ENCODE results near the gene EVI5.

DNA sequence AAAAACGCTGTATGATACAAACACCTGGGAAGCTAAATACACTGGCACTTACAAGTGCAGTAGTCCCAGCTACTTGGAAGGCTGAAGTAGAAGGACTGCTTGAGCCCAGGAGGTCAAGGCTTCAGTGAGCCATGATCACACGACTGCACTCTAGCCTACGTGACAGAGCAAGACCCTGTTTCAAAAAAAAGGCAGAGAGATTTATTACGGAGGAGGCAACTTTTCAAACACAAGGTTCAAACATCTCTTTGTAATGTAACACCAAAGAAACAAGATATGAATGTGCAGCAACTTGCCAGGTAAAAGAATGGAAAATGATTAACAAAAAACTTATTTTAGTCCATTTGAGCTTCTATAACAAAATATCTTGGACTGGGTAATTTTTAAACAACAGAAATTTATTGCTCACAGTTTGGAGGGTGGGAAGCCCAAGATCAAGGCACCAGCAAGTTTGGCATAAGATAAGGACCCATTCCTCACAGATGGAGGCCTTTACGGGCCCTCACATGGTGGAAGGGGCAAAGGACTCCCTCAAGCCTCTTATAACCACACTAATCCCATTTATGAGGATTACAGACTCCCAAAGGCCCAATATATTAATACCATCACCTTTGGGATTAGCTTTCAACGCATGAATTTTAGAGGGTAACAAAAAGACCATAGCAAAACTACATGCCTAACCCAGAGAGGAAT, 73.3 kb downstream of the EVI5 start:
- TF ChIP-seq, protein P1, sequence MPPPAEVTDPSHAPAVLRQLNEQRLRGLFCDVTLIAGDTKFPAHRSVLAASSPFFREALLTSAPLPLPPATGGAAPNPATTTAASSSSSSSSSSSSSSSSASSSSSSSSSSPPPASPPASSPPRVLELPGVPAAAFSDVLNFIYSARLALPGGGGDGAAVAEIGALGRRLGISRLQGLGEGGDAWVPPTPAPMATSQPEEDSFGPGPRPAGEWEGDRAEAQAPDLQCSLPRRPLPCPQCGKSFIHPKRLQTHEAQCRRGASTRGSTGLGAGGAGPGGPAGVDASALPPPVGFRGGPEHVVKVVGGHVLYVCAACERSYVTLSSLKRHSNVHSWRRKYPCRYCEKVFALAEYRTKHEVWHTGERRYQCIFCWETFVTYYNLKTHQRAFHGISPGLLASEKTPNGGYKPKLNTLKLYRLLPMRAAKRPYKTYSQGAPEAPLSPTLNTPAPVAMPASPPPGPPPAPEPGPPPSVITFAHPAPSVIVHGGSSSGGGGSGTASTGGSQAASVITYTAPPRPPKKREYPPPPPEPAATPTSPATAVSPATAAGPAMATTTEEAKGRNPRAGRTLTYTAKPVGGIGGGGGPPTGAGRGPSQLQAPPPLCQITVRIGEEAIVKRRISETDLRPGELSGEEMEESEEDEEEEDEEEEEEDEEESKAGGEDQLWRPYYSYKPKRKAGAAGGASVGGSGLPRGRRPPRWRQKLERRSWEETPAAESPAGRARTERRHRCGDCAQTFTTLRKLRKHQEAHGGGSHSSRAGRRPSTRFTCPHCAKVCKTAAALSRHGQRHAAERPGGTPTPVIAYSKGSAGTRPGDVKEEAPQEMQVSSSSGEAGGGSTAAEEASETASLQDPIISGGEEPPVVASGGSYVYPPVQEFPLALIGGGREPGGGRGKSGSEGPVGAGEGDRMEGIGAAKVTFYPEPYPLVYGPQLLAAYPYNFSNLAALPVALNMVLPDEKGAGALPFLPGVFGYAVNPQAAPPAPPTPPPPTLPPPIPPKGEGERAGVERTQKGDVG (CRISPR knock-in tag; IDR thresholded peaks at IDR 0.05), result no peak
- TF ChIP-seq SMC3 (IDR thresholded peaks at IDR 0.05; ENCODE audit: borderline replicate concordance, low read length), result no peak
- TF ChIP-seq, protein P2, sequence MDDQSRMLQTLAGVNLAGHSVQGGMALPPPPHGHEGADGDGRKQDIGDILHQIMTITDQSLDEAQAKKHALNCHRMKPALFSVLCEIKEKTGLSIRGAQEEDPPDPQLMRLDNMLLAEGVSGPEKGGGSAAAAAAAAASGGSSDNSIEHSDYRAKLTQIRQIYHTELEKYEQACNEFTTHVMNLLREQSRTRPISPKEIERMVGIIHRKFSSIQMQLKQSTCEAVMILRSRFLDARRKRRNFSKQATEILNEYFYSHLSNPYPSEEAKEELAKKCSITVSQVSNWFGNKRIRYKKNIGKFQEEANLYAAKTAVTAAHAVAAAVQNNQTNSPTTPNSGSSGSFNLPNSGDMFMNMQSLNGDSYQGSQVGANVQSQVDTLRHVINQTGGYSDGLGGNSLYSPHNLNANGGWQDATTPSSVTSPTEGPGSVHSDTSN (IDR thresholded peaks at IDR 0.05; ENCODE audit: insufficient replicate concordance, low read depth, low read length), result no peak
- no peak for TF ChIP-seq SIN3A (IDR thresholded peaks at IDR 0.05; ENCODE audit: low read depth, low read length)
- TF ChIP-seq, protein P3, sequence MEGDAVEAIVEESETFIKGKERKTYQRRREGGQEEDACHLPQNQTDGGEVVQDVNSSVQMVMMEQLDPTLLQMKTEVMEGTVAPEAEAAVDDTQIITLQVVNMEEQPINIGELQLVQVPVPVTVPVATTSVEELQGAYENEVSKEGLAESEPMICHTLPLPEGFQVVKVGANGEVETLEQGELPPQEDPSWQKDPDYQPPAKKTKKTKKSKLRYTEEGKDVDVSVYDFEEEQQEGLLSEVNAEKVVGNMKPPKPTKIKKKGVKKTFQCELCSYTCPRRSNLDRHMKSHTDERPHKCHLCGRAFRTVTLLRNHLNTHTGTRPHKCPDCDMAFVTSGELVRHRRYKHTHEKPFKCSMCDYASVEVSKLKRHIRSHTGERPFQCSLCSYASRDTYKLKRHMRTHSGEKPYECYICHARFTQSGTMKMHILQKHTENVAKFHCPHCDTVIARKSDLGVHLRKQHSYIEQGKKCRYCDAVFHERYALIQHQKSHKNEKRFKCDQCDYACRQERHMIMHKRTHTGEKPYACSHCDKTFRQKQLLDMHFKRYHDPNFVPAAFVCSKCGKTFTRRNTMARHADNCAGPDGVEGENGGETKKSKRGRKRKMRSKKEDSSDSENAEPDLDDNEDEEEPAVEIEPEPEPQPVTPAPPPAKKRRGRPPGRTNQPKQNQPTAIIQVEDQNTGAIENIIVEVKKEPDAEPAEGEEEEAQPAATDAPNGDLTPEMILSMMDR (IDR thresholded peaks at IDR 0.05 in 2 of 3, conservative IDR thresholded peaks at IDR 0.05 in 1 of 3; ENCODE audit: control insufficient read depth in 2 of 3, extremely low read depth in 1 of 3, insufficient read depth in 1 of 3, low read depth in 3 of 3, low read length in 3 of 3), result no peak
